IMR-90 (cell line): ENCODE results near the gene WNT9B. TPM values are rescaled to one million over a fixed set of nuclear protein-coding genes. Genes with fewer than 3 reads are reported as not detected.

Source experiments
- ATAC-seq: fragments of 200-7000 bp; cut with Tn5 transposase; 2 replicates; pipeline ENCODE4 v1.9.1; 2020; ENCODE audit warnings: low read depth, mild to moderate bottlenecking, moderate library complexity
- BruUV-seq: library from RNA; stranded (reverse); fragments of 400-500 nt; replicated peaks from 2 replicates; lab custom pipeline; 2021; lab: Mats Ljungman, UMichigan
- CTCF ChIA-PET: fragments of 300-600 bp; formaldehyde crosslinking; extraction: SDS; loops from one replicate; lab custom pipeline; 2021; ENCODE audit warnings: antibody characterized with exemption; lab: Yijun Ruan, JAX
- POLR2A ChIA-PET: fragments of 300-600 bp; sonication (Branson Sonifier 250); formaldehyde crosslinking; loops from one replicate; lab custom pipeline; 2022; ENCODE audit warnings: antibody characterized with exemption; ENCODE audit not compliant: unreplicated experiment; lab: Charles Lee
- DNase-seq: peaks from one replicate; pipeline ENCODE4 v3.0.0; 2013
- H2AFZ ChIP-seq: replicated peaks from 2 replicates; pipeline ENCODE3; 2013; ENCODE audit warnings: low read length, mild to moderate bottlenecking; ENCODE audit not compliant: poor library complexity
- H2AK5ac ChIP-seq: 2 replicates; pipeline ENCODE4 v1.6.1; 2013; ENCODE audit warnings: low read depth, low read length, inconsistent platforms
- H2AK9ac ChIP-seq: replicated peaks from 2 replicates; pipeline ENCODE3; 2013; ENCODE audit warnings: mild to moderate bottlenecking, low read depth, low read length, moderate library complexity; ENCODE audit not compliant: poor library complexity
- H2BK120ac ChIP-seq: 2 replicates; pipeline ENCODE4 v1.6.1; 2013; ENCODE audit warnings: low read depth, low read length, inconsistent platforms
- H2BK15ac ChIP-seq: 3 replicates; pipeline ENCODE4 v1.6.1; 2013; ENCODE audit warnings: low read depth, low read length, inconsistent platforms
- H2BK20ac ChIP-seq: 2 replicates; pipeline ENCODE4 v1.6.1; 2013; ENCODE audit warnings: low read depth, mild to moderate bottlenecking, inconsistent platforms, low read length, moderate library complexity
- H2BK5ac ChIP-seq: 2 replicates; pipeline ENCODE4 v1.6.1; 2013; ENCODE audit warnings: mild to moderate bottlenecking, low read depth, low read length, inconsistent platforms; ENCODE audit not compliant: poor library complexity, severe bottlenecking
- H3K14ac ChIP-seq: replicated peaks from 2 replicates; pipeline ENCODE4 v1.6.1; 2013; ENCODE audit warnings: low read depth, low read length, inconsistent platforms
- H3K18ac ChIP-seq: 2 replicates; pipeline ENCODE4 v1.6.1; 2013; ENCODE audit warnings: low read depth, low read length, control low read depth
- H3K23ac ChIP-seq: 2 replicates; pipeline ENCODE4 v1.6.1; 2013; ENCODE audit warnings: low read depth, low read length, inconsistent platforms
- H3K27ac ChIP-seq: 2 replicates; pipeline ENCODE4 v1.5.1; 2013; ENCODE audit warnings: mild to moderate bottlenecking, control low read depth, low read length; ENCODE audit not compliant: insufficient read depth
- H3K27me3 ChIP-seq: 2 replicates; pipeline ENCODE4 v1.6.1; 2013; ENCODE audit warnings: low read length; ENCODE audit not compliant: control insufficient read depth, insufficient read depth
- H3K36me3 ChIP-seq: 2 replicates; pipeline ENCODE4 v1.6.1; 2013; ENCODE audit warnings: low read length, mixed read lengths; ENCODE audit not compliant: control insufficient read depth, insufficient read depth
- H3K4ac ChIP-seq: 2 replicates; pipeline ENCODE4 v1.6.1; 2013; ENCODE audit warnings: low read depth, low read length, inconsistent platforms
- H3K4me1 ChIP-seq: 2 replicates; pipeline ENCODE4 v1.6.1; 2013; ENCODE audit warnings: low read length, mixed read lengths; ENCODE audit not compliant: control insufficient read depth, insufficient read depth
- H3K4me2 ChIP-seq: 2 replicates; pipeline ENCODE4 v1.6.1; 2013; ENCODE audit warnings: low read depth, mild to moderate bottlenecking, control low read depth, low read length, moderate library complexity
- H3K4me3 ChIP-seq: 2 replicates; pipeline ENCODE4 v1.5.1; 2013; ENCODE audit warnings: low read depth, mild to moderate bottlenecking, control low read depth, low read length, moderate library complexity; ENCODE audit not compliant: insufficient read depth
- H3K56ac ChIP-seq: 2 replicates; pipeline ENCODE4 v1.6.1; 2013; ENCODE audit warnings: low read length, inconsistent platforms; ENCODE audit not compliant: insufficient read depth; ENCODE audit errors: extremely low read depth
- H3K79me1 ChIP-seq, 2 experiments: 2 replicates each; pipeline ENCODE4 v1.6.1; 2013; ENCODE audit warnings: low read length in 2 of 2, inconsistent platforms in 1 of 2, low read depth in 1 of 2
- H3K9ac ChIP-seq: 2 replicates; pipeline ENCODE4 v1.6.1; 2013; ENCODE audit warnings: low read depth, low read length, control low read depth
- H3K9me1 ChIP-seq: 2 replicates; pipeline ENCODE4 v1.6.1; 2013; ENCODE audit warnings: low read length, inconsistent platforms; ENCODE audit not compliant: insufficient read depth
- H3K9me3 ChIP-seq: 2 replicates; pipeline ENCODE4 v1.6.1; 2013; ENCODE audit warnings: low read length; ENCODE audit not compliant: control insufficient read depth, insufficient read depth
- H4K20me1 ChIP-seq: 2 replicates; pipeline ENCODE4 v1.6.1; 2013; ENCODE audit warnings: low read length, inconsistent platforms; ENCODE audit not compliant: insufficient read depth
- H4K5ac ChIP-seq: 2 replicates; pipeline ENCODE4 v1.6.1; 2013; ENCODE audit warnings: mild to moderate bottlenecking, low read depth, low read length, control low read depth
- H4K8ac ChIP-seq, 2 experiments: 2 replicates each; pipeline ENCODE4 v1.6.1; 2013; ENCODE audit warnings: low read depth in 2 of 2, low read length in 2 of 2, control low read depth in 1 of 2, inconsistent platforms in 1 of 2
- H4K91ac ChIP-seq: 2 replicates; pipeline ENCODE4 v1.6.1; 2013; ENCODE audit warnings: low read depth, low read length, inconsistent platforms; ENCODE audit not compliant: insufficient read depth
- BHLHE40 ChIP-seq: fragments of 150-350 bp; IDR thresholded peaks from 2 replicates; pipeline ENCODE4 v1.6.1; 2016; ENCODE audit warnings: mild to moderate bottlenecking, low read depth, low read length
- CEBPB ChIP-seq: IDR thresholded peaks from 2 replicates; pipeline ENCODE4 v1.6.1; 2012; ENCODE audit warnings: low read depth, low read length, improper control_type of control experiment
- CHD1 ChIP-seq: IDR thresholded peaks from 2 replicates; pipeline ENCODE4 v1.6.1; 2012; ENCODE audit warnings: low read depth, low read length, improper control_type of control experiment
- FOS ChIP-seq: fragments of 150-350 bp; IDR thresholded peaks from 2 replicates; pipeline ENCODE4 v1.6.1; 2016; ENCODE audit warnings: low read depth, low read length
- MAZ ChIP-seq: IDR thresholded peaks from 2 replicates; pipeline ENCODE4 v1.6.1; 2012; ENCODE audit warnings: low read depth, mild to moderate bottlenecking, low read length, improper control_type of control experiment, moderate library complexity, borderline replicate concordance
- NFE2L2 ChIP-seq: fragments of 150-350 bp; IDR thresholded peaks from 2 replicates; pipeline ENCODE4 v1.6.1; 2016; ENCODE audit warnings: low read depth, mild to moderate bottlenecking, low read length
- RCOR1 ChIP-seq: IDR thresholded peaks from 2 replicates; pipeline ENCODE4 v1.6.1; 2012; ENCODE audit warnings: mild to moderate bottlenecking, low read length, improper control_type of control experiment; ENCODE audit not compliant: insufficient replicate concordance
- USF2 ChIP-seq: fragments of 150-350 bp; IDR thresholded peaks from 2 replicates; pipeline ENCODE4 v1.6.1; 2017; ENCODE audit warnings: mild to moderate bottlenecking, antibody characterized with exemption, low read length, low read depth
- WGBS, 2 experiments: methylation state at CpG; one replicate each; pipeline versions ENCODE4 v1.1.5 to v1.1.7; 2013; ENCODE audit warnings: missing lambda C conversion rate in 2 of 2; ENCODE audit not compliant: insufficient read length in 1 of 2; ENCODE audit errors: extremely low coverage in 2 of 2; 5-methylcytosine and 5-hydroxymethylcytosine counted together
- dilution Hi-C: fragments of 300-500 bp; cut with HindIII; formaldehyde crosslinking; loops from one replicate; pipeline ENCODE4 v1.14.3; 2018; ENCODE audit warnings: low sequenced_read_pairs; ENCODE audit not compliant: unreplicated experiment
- in situ Hi-C: fragments of 300-500 bp; cut with MboI; formaldehyde crosslinking; loops from 3 replicates; pipeline ENCODE4 v1.14.3; 2019; ENCODE audit warnings: low sequenced_read_pairs, inconsistent platforms, mixed read lengths
- intact Hi-C: fragments of 100-400 bp; cut with micrococcal nuclease; formaldehyde crosslinking; loops from 2 replicates; pipeline ENCODE4 v1.10.0; 2022
- polyA plus RNA-seq, 3 experiments: library from polyadenylated mRNA; depleted of rRNA; stranded (reverse); fragments of >200 nt; gene quantifications; 2 replicates each; pipeline ENCODE4 v1.2.3, GENCODE V29; 2012; ENCODE audit warnings: low replicate concordance in 1 of 3
- total RNA-seq: library from RNA; depleted of rRNA; stranded (reverse); fragments of >200 nt; gene quantifications from 2 replicates; pipeline ENCODE4 v1.2.3, GENCODE V29; 2012

Gene WNT9B
- total and polyA plus RNA-seq, 2 of the 4 experiments (the other 2 are of a cell fraction): not detected

GRCh38 chr17:46876926-46877325 lies 25.5 kb downstream of the WNT9B start:
- Histone ChIP-seq H2AK5ac (no peak overlapping the region), H3K14ac (no peak overlapping the region), H3K4me1 (no peaks in the 10 kb centered on the region), H3K23ac (no peak overlapping the region), H3K9me1 (no peaks in the 10 kb centered on the region), H2BK15ac (no peak overlapping the region), H3K79me1 (no peaks in the 10 kb centered on the region), H2BK20ac (no peak overlapping the region), H3K4me3 (no peak overlapping the region), H3K56ac (no peak overlapping the region), H3K27ac (no peak overlapping the region), H2AFZ (no peak overlapping the region), H2AK9ac (no peak overlapping the region), H3K36me3 (no peaks in the 10 kb centered on the region), H3K4me2 (no peak overlapping the region), H3K9me3 (no peaks in the 10 kb centered on the region), H4K20me1 (no peaks in the 10 kb centered on the region), H3K9ac (no peak overlapping the region), H4K91ac (no peak overlapping the region), H3K27me3 (peaks cover 36% of the 10 kb centered on the region), H4K8ac (no peak overlapping the region), H3K18ac (no peak overlapping the region), H3K4ac (no peak overlapping the region), H2BK120ac (no peak overlapping the region), H2BK5ac (no peak overlapping the region), H4K5ac (no peak overlapping the region)
- DNase-seq: no peak
- POLR2A ChIA-PET: no interaction called here
- in situ Hi-C loops: no loop called here
- TF ChIP-seq BHLHE40 (no peak), MAZ (no peak), CEBPB (no peak), USF2 (no peak), FOS (no peak), RCOR1 (no peak), CHD1 (no peak), NFE2L2 (no peak)
- no peak for ATAC-seq
- intact Hi-C loops: no loop called here
- dilution Hi-C loops: no loop called here
- 10% methylated on average over 2 of the region's 4 CpGs; no CpG with 5 or more reads in 1 of the 2 experiments for WGBS, 2 experiments
- CTCF ChIA-PET: no interaction called here
- BruUV-seq: no TSS peak
